Mesendoderm (in vitro differentiated cells): Measurements from ENCODE around the gene ALCAM.

Source experiments
- DNase-seq: peaks from one replicate; pipeline ENCODE4 v3.0.0; 2013
- H2AK5ac ChIP-seq: 2 replicates; pipeline ENCODE4 v1.6.1; 2013; ENCODE audit warnings: low read length, inconsistent platforms
- H2BK120ac ChIP-seq: 2 replicates; pipeline ENCODE4 v1.6.1; 2013; ENCODE audit warnings: low read depth, mild to moderate bottlenecking, low read length, moderate library complexity, mixed read lengths
- H2BK15ac ChIP-seq: replicated peaks from 2 replicates; pipeline ENCODE4 v1.6.1; 2013; ENCODE audit warnings: low read depth, mild to moderate bottlenecking, moderate library complexity
- H2BK5ac ChIP-seq: 2 replicates; pipeline ENCODE4 v1.6.1; 2013; ENCODE audit warnings: low read length, inconsistent platforms
- H3K18ac ChIP-seq: 2 replicates; pipeline ENCODE4 v1.6.1; 2013; ENCODE audit warnings: mild to moderate bottlenecking, low read length, mixed read lengths
- H3K23ac ChIP-seq: one replicate; pipeline ENCODE4 v1.6.1; 2013; ENCODE audit warnings: low read length
- H3K27ac ChIP-seq: 2 replicates; pipeline ENCODE4 v1.5.1; 2013; ENCODE audit warnings: low read depth, mild to moderate bottlenecking, inconsistent platforms, low read length, moderate library complexity
- H3K27me3 ChIP-seq: 2 replicates; pipeline ENCODE4 v1.6.1; 2013; ENCODE audit warnings: low read length, control low read depth, mild to moderate bottlenecking, inconsistent platforms; ENCODE audit not compliant: insufficient read depth, poor library complexity
- H3K36me3 ChIP-seq: 2 replicates; pipeline ENCODE4 v1.6.1; 2013; ENCODE audit warnings: low read length, inconsistent platforms; ENCODE audit not compliant: control insufficient read depth, insufficient read depth
- H3K4ac ChIP-seq: one replicate; pipeline ENCODE4 v1.6.1; 2013; ENCODE audit warnings: low read depth, mild to moderate bottlenecking, low read length, moderate library complexity
- H3K4me1 ChIP-seq: 2 replicates; pipeline ENCODE4 v1.6.1; 2013; ENCODE audit warnings: low read depth, low read length, inconsistent platforms; ENCODE audit not compliant: control insufficient read depth
- H3K4me2 ChIP-seq: 2 replicates; pipeline ENCODE4 v1.6.1; 2013; ENCODE audit warnings: low read length
- H3K4me3 ChIP-seq: 2 replicates; pipeline ENCODE4 v1.5.1; 2013; ENCODE audit warnings: mild to moderate bottlenecking, low read length
- H3K56ac ChIP-seq: one replicate; pipeline ENCODE4 v1.6.1; 2013; ENCODE audit warnings: low read length
- H3K79me1 ChIP-seq: 2 replicates; pipeline ENCODE4 v1.6.1; 2013; ENCODE audit warnings: low read length, inconsistent platforms
- H3K79me2 ChIP-seq: 2 replicates; pipeline ENCODE4 v1.6.1; 2013; ENCODE audit warnings: mild to moderate bottlenecking, low read length; ENCODE audit not compliant: control insufficient read depth, insufficient read depth
- H3K9ac ChIP-seq: 2 replicates; pipeline ENCODE4 v1.6.1; 2013; ENCODE audit warnings: low read length, inconsistent platforms
- H4K5ac ChIP-seq: one replicate; pipeline ENCODE4 v1.6.1; 2013; ENCODE audit warnings: low read length
- H4K8ac ChIP-seq: one replicate; pipeline ENCODE4 v1.6.1; 2013; ENCODE audit warnings: low read depth, mild to moderate bottlenecking, control low read depth, low read length, moderate library complexity
- WGBS: extraction: QIAGEN DNeasy Blood & Tissue Kit; methylation state at CpG from one replicate; pipeline ENCODE4 v1.1.7; 2013; ENCODE audit warnings: low lambda C conversion rate, missing lambda C conversion rate; ENCODE audit not compliant: insufficient coverage; ENCODE audit errors: extremely low coverage; 5-methylcytosine and 5-hydroxymethylcytosine counted together

Gene ALCAM

DNA sequence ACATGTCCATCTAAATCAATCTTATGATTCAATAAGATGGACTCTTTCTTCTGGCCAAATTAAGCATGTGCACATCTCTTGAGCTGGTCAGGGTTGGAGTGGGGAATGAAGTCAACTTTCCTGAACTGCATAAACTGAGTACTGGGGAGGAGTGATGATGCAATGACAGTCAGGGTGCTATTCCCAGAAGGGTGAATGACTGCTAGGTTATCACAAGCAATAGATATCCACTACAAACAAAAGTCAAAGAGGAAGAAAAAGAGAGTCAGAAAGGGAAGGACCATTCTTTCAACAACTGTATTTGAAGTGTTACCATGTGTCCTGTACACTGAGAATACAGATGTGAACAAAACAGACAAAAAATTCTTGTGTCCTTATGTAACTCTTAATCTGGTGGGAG, 70.0 kb downstream of the ALCAM start:
- Histone ChIP-seq H4K5ac (no peak overlapping the region), H4K8ac (no peak overlapping the region), H3K79me2 (no peaks in the 10 kb centered on the region), H3K4me2 (no peak overlapping the region), H2BK120ac (no peak overlapping the region), H3K18ac (no peak overlapping the region), H2BK5ac (no peak overlapping the region), H3K36me3 (no peaks in the 10 kb centered on the region), H2AK5ac (no peak overlapping the region), H3K79me1 (no peaks in the 10 kb centered on the region), H3K9ac (no peak overlapping the region), H3K23ac (no peak overlapping the region), H3K4me3 (no peak overlapping the region), H3K56ac (no peak overlapping the region), H3K27ac (no peak overlapping the region), H3K4ac (no peak overlapping the region), H2BK15ac (no peak overlapping the region), H3K27me3 (no peaks in the 10 kb centered on the region), H3K4me1 (no peaks in the 10 kb centered on the region)
- DNase-seq: no peak

DNA sequence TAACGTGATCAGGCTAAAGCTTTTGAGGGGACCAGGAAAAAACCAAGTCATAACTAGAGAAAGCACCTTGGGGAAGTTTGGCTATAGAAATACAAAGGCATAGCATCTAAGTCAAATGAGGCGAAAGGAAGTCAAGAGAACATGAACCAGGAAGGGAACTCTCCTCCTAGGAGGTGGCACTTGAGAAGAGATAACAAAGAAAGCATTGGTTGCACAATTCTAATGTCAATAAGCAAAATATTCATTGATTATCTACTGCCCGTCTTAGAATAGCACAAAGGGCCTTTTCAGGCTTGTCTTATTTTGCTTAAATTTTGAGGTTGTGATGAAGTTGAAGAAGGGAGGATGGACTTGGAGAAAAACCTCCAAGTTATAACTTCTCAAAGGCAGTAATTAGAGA, 73.4 kb downstream of the ALCAM start:
- Histone ChIP-seq H3K9ac (no peak overlapping the region), H3K4me3 (no peak overlapping the region), H3K27ac (peak overlapping the region; percentile 2), H3K56ac (no peak overlapping the region), H3K79me2 (no peaks in the 10 kb centered on the region), H2BK120ac (no peak overlapping the region), H4K5ac (no peak overlapping the region), H3K4me1 (no peaks in the 10 kb centered on the region), H3K79me1 (no peaks in the 10 kb centered on the region), H2BK5ac (no peak overlapping the region), H3K36me3 (no peaks in the 10 kb centered on the region), H2BK15ac (no peak overlapping the region), H3K27me3 (no peaks in the 10 kb centered on the region), H3K18ac (no peak overlapping the region), H3K4me2 (no peak overlapping the region), H4K8ac (no peak overlapping the region), H3K4ac (no peak overlapping the region), H2AK5ac (no peak overlapping the region), H3K23ac (no peak overlapping the region)
- peak; percentile 48 for DNase-seq
- WGBS: no CpG with 5 or more reads among the region's 3 CpGs

DNA sequence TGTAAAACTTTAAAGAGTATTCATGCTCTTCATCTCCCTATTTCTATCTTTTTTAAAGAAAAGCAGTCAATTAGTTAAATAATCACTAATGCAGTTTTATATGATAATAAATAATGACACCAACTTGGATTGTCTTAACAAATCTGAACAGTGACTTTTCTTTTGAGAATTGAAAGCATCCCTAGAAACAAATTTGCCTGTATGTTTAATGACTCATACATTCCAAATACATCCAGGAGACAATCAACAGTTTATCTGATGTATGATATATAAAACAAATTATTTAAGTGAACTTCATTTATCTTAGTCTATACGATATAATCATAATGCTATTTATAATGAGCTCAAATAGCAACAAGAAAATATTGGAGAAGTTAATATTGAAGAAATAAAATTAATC, 78.0 kb downstream of the ALCAM start:
- no peak overlapping the region for H3K4ac ChIP-seq
- no peak overlapping the region for H3K18ac ChIP-seq
- H3K27me3 ChIP-seq: no peaks in the 10 kb centered on the region
- no peak overlapping the region for H3K23ac ChIP-seq
- no peaks in the 10 kb centered on the region for H3K79me1 ChIP-seq
- no peak overlapping the region for H3K4me2 ChIP-seq
- no peak overlapping the region for H4K8ac ChIP-seq
- H3K4me1 ChIP-seq: peaks cover 2% of the 10 kb centered on the region
- no peak overlapping the region for H3K27ac ChIP-seq
- H2BK15ac ChIP-seq: no peak overlapping the region
- DNase-seq: no peak
- WGBS: no CpG with 5 or more reads among the region's 1 CpG
- H3K4me3 ChIP-seq: no peak overlapping the region
- no peak overlapping the region for H2BK120ac ChIP-seq
- no peak overlapping the region for H2AK5ac ChIP-seq
- H2BK5ac ChIP-seq: no peak overlapping the region
- no peak overlapping the region for H3K9ac ChIP-seq
- no peaks in the 10 kb centered on the region for H3K36me3 ChIP-seq
- no peaks in the 10 kb centered on the region for H3K79me2 ChIP-seq
- H4K5ac ChIP-seq: no peak overlapping the region
- H3K56ac ChIP-seq: no peak overlapping the region

DNA sequence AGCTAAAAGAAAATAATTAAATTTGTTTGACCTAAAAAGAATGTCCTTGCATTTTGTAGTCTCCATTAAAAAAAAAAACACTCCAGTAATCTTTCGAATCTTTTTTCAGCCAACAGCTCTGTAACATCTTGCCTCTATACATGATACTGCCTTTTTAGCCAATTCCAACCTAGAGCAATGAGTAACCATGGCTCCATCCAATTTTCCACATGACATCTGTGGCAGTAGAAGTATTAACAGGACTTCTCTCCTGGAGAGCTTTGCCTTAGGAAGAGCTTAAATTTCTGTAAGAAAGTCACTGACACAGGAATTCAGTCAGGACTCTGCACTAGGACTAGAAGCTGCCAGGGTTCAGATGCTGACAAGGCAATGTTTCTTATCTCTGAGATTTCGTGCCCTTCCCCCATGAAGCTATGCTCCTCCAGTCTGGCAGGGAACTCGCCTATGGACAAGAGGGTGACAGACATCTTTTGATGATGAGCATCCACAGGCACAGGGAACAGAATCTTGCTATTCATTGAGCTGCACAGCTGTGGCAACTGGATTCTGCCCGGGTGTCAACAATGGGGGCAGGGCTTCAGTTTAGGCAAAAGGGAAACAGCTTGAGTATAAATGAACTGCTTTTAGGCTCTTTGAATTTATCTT, 81.8 kb downstream of the ALCAM start:
- Histone ChIP-seq H2BK15ac (no peak overlapping the region), H2AK5ac (no peak overlapping the region), H3K79me2 (no peaks in the 10 kb centered on the region), H3K4me3 (no peak overlapping the region), H3K4me1 (peaks cover 2% of the 10 kb centered on the region), H3K27ac (peak overlapping the region; percentile 80), H3K36me3 (no peaks in the 10 kb centered on the region), H2BK120ac (no peak overlapping the region), H3K27me3 (no peaks in the 10 kb centered on the region), H4K8ac (no peak overlapping the region), H2BK5ac (no peak overlapping the region), H4K5ac (peak overlapping the region; percentile 50), H3K4ac (no peak overlapping the region), H3K9ac (no peak overlapping the region), H3K4me2 (no peak overlapping the region), H3K23ac (no peak overlapping the region), H3K18ac (no peak overlapping the region), H3K79me1 (no peaks in the 10 kb centered on the region), H3K56ac (no peak overlapping the region)
- no CpG with 5 or more reads among the region's 4 CpGs for WGBS
- DNase-seq: peak; percentile 89

DNA sequence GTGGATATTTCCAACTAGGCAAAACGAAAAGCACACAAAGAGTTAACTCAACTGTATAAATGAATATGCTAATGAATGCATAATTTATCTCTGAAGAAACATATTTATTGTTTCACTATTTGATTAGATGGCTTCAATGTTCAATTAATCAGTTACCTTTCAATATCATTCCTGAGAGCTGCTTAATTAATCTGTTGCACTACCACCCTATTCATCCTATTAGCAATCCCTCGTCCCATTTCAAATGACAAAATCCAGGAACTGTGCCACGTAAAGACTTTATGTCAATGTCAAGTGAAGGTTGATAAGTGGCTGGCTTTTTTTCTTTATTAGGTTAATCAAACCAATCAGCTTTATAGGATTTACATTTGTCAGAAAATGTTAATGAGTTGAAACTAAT, 82.7 kb downstream of the ALCAM start:
- Histone ChIP-seq H2BK5ac (no peak overlapping the region), H3K4me2 (no peak overlapping the region), H3K36me3 (no peaks in the 10 kb centered on the region), H3K27ac (no peak overlapping the region), H3K27me3 (no peaks in the 10 kb centered on the region), H4K5ac (no peak overlapping the region), H3K4me1 (peaks cover 2% of the 10 kb centered on the region), H3K79me1 (no peaks in the 10 kb centered on the region), H3K9ac (no peak overlapping the region), H3K4ac (no peak overlapping the region), H3K4me3 (no peak overlapping the region), H2BK15ac (no peak overlapping the region), H2BK120ac (no peak overlapping the region), H3K79me2 (no peaks in the 10 kb centered on the region), H2AK5ac (no peak overlapping the region), H3K23ac (no peak overlapping the region), H4K8ac (no peak overlapping the region), H3K18ac (no peak overlapping the region), H3K56ac (no peak overlapping the region)
- no CpG with 5 or more reads among the region's 3 CpGs for WGBS
- no peak for DNase-seq

DNA sequence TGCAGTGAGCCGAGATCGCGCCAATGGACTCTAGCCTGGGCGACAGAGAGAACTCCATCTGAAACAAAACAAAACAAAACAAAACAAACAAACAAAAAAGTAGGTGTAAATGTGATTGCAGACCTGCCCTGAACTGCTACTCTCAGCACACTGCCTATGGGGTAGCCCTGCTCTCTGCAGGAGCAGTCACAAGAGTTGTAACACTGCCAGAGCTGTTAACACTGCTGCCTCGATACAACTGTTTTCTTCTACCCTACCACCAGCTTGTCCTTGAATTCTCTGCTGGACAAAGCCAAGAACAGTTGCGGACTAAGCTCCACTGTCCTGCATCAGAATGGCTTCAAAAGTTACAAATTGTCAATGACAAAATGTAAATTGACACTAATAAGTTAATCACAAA, 89.3 kb downstream of the ALCAM start:
- no peak overlapping the region for H3K4me3 ChIP-seq
- H3K36me3 ChIP-seq: no peaks in the 10 kb centered on the region
- H4K5ac ChIP-seq: peak overlapping the region; percentile 56
- no peaks in the 10 kb centered on the region for H3K4me1 ChIP-seq
- H2BK15ac ChIP-seq: no peak overlapping the region
- H3K4me2 ChIP-seq: no peak overlapping the region
- H3K79me1 ChIP-seq: no peaks in the 10 kb centered on the region
- no peak overlapping the region for H3K18ac ChIP-seq
- WGBS: no CpG with 5 or more reads among the region's 6 CpGs
- no peak overlapping the region for H3K4ac ChIP-seq
- H3K27me3 ChIP-seq: no peaks in the 10 kb centered on the region
- H3K27ac ChIP-seq: no peak overlapping the region
- no peak for DNase-seq
- H3K56ac ChIP-seq: peak overlapping the region; percentile 15
- H2BK5ac ChIP-seq: no peak overlapping the region
- H3K23ac ChIP-seq: no peak overlapping the region
- no peaks in the 10 kb centered on the region for H3K79me2 ChIP-seq
- no peak overlapping the region for H2BK120ac ChIP-seq
- H4K8ac ChIP-seq: no peak overlapping the region
- no peak overlapping the region for H2AK5ac ChIP-seq
- no peak overlapping the region for H3K9ac ChIP-seq
